Kidney epithelial cell (primary cell): ENCODE results near the gene DCP2. TPM values are rescaled to one million over a fixed set of nuclear protein-coding genes. Genes with fewer than 3 reads are reported as not detected.
A peak's percentile ranks its signal among the peaks of the same experiment; 100 is the strongest.

Experiments
- DNase-seq: peaks from one replicate; pipeline ENCODE4 v3.0.0-alpha.2; 2010; ENCODE audit warnings: low read depth
- H3K27me3 ChIP-seq: 2 replicates; pipeline ENCODE4 v1.6.0; 2011; ENCODE audit warnings: low read length; ENCODE audit not compliant: control insufficient read depth, insufficient read depth
- H3K36me3 ChIP-seq: 2 replicates; pipeline ENCODE4 v1.5.1; 2011; ENCODE audit warnings: low read length; ENCODE audit not compliant: control insufficient read depth, insufficient read depth
- H3K4me3 ChIP-seq: 2 replicates; pipeline ENCODE4 v1.5.1; 2011; ENCODE audit warnings: low read depth, mild to moderate bottlenecking, control low read depth, low read length
- CTCF ChIP-seq: IDR thresholded peaks from 2 replicates; pipeline ENCODE4 v1.5.1; 2011; ENCODE audit warnings: mild to moderate bottlenecking, moderate library complexity, low read length, control low read depth, inconsistent platforms; ENCODE audit not compliant: insufficient read depth, poor library complexity, severe bottlenecking
- total RNA-seq: library from RNA; depleted of rRNA; stranded (reverse); fragments of >200 nt; gene quantifications from 2 replicates; pipeline ENCODE4 v1.2.3, GENCODE V29; 2015

Gene DCP2
- total RNA-seq = 13.6 and 33.4 TPM in 2 replicates

- DNase-seq = peak; percentile 99
- no peak for TF ChIP-seq CTCF
- Histone ChIP-seq H3K4me3 (peak within 1 kb of the TSS; percentile 84), H3K27me3 (no peaks in the 10 kb centered on the region), H3K36me3 (no peaks in the 10 kb centered on the region)
Observed at GRCh38 chr5:112976432-112977309, at the start of gene DCP2. TSS of gene DCP2 (plus strand) at chr5:112976798. CDS start at chr5:112976934, 136 bp downstream.

GRCh38 chr5:112929336-112930081 lies 47.1 kb upstream of the DCP2 start:
- H3K4me3 ChIP-seq = no peak overlapping the region
- no peak for TF ChIP-seq CTCF
- no peak for DNase-seq
- no peaks in the 10 kb centered on the region for H3K27me3 ChIP-seq
- H3K36me3 ChIP-seq = no peaks in the 10 kb centered on the region

GRCh38 chr5:112930082-112930344 lies 46.6 kb upstream of the DCP2 start:
- Histone ChIP-seq H3K4me3 (no peak overlapping the region), H3K36me3 (no peaks in the 10 kb centered on the region), H3K27me3 (no peaks in the 10 kb centered on the region)
- TF ChIP-seq CTCF = no peak
- DNase-seq = no peak

- DNase-seq = no peak
- Histone ChIP-seq H3K27me3 (no peaks in the 10 kb centered on the region), H3K36me3 (no peaks in the 10 kb centered on the region), H3K4me3 (no peak overlapping the region)
- no peak for TF ChIP-seq CTCF
Observed at GRCh38 chr5:112931473-112931872, 45.1 kb upstream of the DCP2 start.

GRCh38 chr5:112933105-112933504 lies 43.5 kb upstream of the DCP2 start:
- DNase-seq = no peak
- no peak for TF ChIP-seq CTCF
- Histone ChIP-seq H3K4me3 (no peak overlapping the region), H3K36me3 (no peaks in the 10 kb centered on the region), H3K27me3 (no peaks in the 10 kb centered on the region)
